DMS79 (cell line): Measurements from ENCODE around the gene STAP2.
A peak's percentile ranks its signal among the peaks of the same experiment; 100 is the strongest.

ENCODE experiments used
- DNase-seq: peaks from one replicate; lab custom pipeline; 2025; lab: John Stamatoyannopoulos, UW

The STAP2 gene

DNA sequence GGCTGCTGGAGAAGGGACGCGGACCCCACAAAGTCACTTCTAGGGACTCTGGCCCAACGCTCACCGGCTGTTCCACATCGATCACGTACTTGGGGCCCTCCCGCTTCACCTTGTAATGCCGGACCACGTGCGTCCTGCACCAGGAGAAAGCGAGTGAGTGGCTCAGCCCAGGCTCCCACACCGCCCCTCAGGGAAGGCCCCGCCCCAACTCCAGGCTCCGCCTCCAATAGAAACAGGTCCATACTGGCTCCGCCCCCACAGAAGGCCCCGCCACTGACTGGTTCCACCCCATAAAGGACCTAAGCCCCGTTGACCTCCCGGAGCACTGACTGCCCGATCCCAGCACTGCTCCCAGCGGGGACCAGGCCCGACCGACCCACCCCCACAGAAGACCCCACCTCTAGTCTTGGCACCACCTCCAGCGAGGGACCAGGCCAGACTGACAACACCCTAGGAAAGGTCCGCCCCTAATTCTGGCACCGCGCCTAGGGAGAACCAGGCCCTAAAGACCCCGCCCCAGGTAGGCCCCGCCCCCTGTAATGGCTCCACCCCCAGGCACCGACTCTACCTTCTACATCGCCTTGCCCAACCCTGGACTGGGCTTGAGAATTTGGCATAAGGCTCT, 11.3 kb downstream of the STAP2 start:
- no peak for DNase-seq

DNA sequence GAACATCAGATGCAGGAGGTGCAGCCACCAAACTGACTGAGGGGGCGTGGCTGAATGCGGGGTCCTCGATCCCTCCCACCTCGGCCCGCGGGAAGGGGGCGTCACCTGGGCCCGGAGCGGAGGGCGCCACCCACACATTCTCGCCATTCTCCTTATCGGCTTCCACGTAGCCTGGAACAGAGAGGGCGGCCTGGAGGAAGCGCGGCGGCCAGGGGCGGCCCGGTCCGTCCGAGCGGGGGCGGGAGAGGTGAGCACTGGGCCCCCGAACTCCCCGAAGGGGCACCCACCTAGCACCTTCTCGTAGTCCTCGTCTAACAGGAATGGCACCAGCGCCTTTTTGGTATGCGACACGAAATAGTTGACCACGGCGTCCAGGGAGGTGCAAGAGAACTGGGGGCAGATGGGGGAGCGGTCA, 11.8 kb downstream of the STAP2 start:
- no peak for DNase-seq

DNA sequence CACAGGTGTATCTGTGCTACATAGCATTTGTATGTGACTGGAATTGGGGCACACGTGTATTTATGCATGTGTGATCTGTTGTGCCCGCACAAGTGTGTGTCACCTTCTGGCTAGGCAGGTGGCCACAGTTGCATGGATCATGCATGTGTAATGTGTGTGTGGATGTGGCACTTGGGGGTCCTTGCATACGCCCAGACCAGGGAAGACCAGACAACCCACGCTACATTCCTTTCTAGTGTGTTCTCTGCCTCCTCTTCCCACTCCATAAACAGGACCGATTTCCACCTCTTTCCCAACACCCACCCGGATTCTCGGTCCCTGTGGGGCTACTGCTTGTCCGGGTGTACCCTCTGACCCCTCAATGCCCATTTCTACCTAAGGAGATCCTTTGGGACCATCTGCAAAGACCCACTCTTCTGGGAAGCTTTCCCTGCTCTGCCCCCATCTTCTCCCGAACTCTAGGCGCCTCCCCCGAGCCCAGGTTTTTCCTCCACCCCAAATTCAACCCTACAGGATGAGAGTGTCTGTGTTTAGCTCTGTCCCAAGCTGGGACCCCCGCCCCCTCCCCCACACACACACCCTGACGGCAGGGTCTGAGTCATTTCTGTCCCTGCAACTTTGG, 12.3 kb downstream of the STAP2 start:
- no peak for DNase-seq

DNA sequence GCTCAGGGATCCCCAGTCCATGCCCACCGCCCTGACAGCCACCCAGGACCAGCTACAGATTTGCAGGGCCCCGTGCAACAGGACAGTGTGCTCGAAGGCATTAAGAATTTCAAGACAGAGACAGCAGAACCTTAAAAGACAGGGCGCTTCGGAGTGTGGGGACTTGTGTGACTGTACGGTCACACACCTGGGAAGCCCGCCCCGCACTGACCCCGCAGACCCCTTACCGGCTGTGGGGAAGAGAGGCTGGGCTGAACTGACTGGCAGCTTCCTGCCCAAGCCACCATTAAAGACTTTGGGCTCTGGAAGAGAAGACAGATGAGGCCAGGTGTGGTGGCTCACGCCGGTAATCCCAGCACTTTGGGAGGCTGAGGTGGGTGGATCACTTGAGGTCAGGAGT, 14.4 kb downstream of the STAP2 start:
- DNase-seq, result no peak

DNA sequence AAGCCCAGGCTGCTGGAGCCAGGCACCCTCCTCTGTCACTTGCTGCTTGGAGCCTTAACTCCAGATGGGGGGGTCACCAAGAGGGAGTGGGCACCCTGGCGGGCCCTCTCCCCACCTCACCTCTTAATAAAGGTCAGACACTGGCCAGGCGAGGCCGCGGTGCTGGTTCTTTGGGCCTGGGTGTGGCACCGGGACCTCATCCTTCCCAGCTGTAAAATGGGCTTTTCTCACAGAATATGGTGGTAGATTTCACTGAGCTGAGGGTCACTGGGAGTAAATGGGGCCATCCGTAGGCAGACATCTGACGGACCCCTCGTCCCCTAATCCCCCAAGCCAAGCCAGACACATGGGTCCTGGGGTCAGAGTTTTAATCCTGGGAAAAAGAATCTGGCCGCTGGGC, 14.9 kb downstream of the STAP2 start:
- no peak for DNase-seq

DNA sequence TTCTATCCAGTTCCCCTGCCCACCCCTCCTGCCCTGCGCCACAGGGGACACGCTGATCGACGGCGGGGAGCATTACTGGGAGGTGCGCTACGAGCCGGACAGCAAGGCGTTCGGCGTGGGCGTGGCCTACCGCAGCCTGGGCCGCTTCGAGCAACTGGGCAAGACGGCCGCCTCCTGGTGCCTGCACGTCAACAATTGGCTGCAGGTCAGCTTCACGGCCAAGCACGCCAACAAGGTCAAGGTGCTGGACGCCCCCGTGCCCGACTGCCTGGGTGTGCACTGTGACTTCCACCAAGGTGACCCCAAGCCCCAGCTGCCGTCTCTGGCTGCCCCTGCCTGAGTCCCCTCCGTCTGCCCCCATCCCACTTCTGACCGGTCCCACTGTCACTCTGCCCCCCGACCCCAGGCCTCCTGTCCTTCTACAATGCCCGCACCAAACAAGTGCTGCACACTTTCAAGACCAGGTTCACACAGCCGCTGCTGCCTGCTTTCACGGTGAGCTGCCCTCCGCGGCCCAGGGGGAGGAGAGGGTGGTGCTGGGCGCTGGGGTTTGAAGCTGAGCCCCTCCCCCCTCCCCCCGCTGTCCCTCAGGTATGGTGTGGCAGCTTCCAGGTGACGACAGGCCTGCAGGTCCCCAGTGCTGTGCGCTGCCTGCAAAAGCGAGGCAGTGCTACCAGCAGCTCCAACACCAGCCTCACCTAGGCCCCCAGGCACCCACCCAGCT, 15.5 kb downstream of the STAP2 start:
- DNase-seq, result no peak

DNA sequence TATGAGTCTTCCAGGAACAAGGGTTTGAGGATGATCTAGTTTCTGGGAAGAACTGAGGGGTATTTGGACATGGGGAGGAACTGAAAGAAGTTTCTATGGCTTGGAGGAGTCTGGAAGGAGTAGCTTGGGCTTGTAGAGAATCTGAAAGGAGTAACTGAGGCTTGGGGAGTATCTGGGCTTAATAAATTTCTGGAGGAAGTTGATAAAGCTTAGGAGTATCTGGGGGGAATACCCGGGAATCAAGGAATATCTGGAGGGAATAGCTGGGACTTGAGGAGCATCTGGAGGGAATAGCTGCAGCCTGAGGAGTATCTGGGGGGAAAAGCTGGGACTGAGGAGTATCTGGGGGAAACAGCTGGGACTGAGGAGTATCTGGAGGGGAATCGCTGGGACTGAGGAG, 18.2 kb downstream of the STAP2 start:
- no peak for DNase-seq

DNA sequence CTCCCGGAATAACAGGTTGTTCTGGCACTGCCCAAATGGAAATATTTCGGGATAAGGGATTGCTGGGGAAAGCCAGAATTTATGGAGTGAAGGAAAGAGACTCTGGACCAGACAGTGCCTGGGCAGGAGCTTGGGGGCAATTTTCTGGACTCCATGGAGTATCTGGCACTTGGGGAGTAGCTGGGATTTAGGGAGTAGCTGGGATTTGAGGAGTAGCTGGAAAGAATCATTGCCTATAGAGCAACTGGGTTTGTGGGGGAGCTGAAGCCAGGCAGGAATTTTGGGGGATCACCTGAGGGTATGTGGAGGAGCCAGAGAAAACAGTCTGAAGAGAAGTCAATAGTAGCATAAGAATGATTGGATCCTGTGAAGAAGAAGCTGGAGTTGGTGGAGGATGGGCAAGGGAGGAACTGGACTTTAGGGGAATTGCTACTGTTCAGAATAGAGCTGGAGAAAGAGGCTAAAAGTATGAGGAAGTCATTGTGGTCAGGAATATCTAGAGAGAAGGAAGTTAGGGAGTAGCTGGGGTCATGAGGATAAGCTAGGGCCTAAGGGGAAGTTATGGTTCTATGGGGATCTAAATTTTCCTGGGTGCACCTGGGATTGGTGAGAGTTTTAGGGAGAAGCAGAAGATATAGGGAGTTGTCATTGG, 19.4 kb downstream of the STAP2 start:
- no peak for DNase-seq

DNA sequence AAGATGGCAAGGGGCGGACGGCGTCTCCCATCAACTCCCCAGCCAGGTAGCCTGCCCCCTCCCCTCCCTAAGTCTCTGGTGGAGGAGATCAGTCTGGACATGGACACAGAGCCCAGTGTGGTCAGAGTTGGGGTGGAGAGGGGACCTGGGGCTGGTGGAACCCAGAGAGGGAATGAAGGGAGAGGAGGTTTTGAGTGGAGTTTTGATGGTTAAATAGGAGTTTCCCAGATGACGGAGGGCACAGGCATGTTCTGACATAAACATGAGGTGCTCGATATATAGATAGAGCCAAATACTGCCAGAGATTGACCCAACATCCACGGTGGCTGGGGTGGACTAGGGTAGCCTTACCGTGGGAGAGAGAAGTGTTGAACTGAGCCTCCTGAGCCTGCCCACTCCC, 20.2 kb downstream of the STAP2 start:
- DNase-seq, result no peak

DNA sequence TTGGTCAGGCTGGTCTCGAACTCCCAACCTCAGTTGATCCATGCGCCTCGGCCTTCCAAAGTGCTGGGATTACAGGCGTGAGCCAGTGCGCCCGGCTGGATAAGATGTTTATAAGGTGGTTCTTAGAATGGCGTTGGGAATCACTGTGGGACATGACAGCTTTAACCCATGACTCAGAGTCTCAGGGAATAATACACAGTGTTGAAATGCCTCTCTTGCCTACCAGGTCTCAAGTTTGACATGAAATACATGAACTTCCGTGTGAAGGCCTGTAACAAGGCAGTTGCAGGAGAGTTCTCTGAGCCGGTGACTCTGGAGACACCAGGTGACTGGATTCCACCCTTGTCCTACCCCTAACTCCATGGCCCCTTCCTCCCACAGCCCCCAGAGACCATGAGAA, 21.7 kb downstream of the STAP2 start:
- no peak for DNase-seq

DNA sequence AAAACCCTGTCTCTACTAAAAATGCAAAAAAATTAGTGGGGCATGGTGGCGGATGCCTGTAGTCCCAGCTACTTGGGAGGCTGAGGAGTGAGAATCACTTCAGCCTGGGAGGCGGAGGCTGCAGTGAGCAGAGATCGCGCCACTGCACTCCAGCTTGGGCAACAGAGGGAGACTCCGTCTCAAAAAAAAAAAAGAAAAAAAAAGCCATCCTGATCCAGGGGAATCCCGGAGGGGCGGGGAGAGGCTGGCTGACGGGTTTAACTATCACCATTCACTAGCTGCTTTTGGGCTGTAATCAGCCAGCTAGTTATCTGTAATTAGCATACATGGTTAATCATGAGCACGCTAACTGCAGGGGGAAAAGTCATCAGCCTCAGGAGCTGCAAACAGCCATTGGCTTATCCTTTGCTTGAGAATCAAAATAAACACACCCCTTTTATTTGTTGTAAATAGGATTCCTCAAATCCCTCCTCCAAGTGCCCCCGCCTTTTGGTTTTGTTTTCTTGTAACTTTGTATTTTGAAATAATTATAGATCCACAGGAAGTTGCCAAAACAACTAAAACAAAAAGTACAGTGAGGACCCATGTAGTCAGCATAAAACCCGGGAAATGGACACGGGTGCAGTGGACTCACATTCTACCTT, 24.7 kb downstream of the STAP2 start:
- no peak for DNase-seq

DNA sequence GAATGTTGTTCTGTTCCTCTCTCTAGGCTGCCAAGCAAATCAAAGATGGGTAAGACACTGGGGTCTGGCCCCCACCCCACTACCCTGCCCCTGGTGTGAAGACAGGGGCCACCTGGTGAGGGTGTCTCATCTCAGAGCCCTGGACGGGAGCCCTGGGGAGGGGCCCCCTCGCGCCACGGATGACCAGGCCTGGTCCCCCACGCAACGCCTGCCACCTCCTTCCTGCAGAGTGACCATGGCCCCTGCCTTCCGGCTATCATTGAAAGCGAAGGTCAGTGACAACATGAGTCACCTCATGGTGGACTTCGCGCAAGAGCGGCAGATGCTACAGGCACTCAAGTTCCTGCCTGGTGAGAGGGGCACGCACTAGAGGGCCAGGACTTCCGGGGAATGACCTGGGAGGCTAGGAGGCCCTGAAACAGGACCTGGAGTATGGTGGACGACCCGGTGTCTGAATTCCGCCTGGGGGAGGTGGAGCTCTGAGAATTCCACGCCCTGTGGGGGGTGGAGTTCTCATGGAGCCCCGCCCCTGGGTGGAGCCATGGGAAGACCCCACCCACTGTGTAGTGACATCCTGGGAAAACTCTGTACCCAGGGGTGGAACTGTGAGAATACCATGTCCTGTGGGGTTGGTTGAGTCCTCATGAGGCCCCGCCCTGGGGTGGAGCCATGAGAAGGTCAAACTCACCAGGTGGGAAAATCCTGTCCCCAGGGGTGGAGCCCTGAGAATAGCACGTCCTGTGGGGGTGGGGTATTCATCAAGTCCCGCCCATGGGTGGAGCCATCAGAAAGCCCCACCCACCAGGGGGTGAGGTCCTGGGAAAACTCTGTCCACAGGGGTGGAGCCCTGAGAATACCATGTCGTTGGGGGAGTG, 28.1 kb downstream of the STAP2 start:
- no peak for DNase-seq

DNA sequence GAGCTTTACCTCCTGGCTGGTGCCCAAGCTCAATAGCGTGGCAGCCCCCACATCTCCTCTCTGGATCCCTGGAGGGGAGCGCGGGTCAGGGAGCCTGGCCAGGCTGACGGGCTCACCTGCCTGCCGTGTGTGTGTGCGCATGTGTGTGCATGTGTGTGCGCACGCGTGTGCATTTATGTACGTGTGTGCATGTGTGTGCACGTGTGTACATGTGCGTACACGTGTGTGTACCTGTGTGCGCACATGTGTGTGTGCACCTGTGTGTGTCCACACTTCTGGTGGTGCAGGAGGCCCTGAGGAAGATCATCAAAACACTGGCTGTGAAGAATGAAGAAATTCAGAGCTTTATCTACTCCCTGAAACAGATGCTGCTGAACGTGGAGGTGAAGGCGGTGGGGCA, 33.0 kb downstream of the STAP2 start:
- DNase-seq, result no peak

DNA sequence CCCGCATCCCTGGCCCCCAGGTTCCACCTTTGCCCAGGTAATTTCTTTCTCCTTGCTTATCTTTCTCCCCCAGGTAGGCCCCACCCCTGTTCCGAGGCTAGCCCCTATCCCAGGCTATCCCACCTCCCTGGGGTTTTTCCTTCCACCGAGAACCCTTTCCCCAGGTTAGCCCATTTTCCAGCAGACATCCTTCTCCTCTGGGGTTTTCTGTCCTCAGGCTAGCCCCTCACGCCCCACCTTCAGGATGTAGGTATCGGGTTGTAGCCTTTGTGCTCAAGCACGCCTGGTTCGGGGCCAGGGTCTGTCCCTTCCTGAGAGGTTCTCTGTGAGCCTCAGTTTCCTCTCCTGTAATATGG, 33.4 kb downstream of the STAP2 start:
- DNase-seq, result no peak

DNA sequence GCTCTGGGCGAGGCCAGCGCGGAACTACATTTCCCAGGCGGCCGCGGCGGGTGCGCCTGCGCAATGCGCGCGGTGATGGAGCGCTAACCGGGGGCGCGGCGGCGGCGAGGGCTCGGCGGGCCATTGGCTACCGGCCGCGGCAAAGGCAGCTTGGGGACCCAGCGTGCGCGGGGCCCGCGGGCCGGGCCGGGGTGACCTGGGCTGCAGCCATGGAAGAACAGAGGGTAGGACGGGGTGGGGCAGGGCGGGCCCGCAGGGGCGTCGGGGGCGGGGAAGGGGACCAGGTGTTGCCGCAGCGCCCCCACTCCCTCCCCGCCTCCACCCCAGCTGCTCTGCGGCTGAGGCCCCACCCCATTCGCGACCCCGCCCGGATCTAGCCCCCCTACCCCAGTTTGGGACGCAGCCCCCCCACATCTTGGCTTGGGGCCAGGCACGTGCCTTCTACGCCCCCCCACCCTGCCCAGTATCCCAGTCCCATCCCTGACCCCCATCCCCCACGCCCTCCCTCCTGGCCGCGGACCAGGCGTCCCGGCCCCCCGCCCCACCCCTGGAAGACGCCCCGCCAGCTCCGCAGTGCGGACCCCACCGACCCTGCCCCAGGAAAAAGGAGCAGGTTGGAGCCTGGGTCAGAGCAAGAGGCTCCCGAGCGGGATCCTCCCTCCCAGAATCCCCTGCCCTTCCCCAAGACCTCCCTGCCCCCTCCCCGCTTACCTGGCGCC, 33.9 kb downstream of the STAP2 start, which contains the start of gene FSD1:
TSS of gene FSD1 (plus strand) at position 61 of the 719 bp plus-strand sequence. CDS start at position 210, 149 bp downstream.
- peak; percentile 23 for DNase-seq

DNA sequence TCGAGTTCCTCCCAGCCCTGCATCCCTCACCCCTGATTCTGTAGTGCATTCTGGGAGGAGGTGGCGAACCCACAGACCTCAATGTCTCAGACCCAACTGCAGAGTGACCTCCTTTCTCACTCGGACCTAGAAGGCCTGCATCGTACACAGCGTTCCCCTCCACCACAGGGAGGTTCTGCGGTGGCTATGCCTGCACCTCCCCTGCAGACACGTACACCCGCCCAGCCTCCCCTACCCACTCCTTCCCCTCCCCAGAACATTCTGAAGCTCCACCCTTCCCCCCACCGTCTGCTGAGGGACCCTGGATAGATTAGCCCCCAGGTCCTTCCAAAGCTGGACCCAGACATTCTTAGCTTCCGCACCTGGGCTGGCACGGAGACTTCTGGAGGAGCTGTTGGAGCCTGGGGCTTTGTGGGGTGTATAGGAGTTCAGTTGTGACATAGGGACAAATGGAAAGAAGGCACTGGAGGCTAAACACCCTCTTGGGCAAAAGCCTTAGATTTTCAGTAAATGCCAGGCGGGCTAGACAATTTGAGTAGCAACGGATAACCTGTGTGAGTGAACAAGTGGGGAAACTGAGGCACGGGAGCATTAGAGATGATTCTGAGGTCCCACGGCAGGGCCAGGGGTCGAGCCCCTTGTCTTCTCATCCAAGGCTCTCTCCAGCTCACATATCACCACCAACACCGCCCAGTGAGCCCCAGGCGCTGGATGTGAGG, 34.6 kb downstream of the STAP2 start:
- no peak for DNase-seq

DNA sequence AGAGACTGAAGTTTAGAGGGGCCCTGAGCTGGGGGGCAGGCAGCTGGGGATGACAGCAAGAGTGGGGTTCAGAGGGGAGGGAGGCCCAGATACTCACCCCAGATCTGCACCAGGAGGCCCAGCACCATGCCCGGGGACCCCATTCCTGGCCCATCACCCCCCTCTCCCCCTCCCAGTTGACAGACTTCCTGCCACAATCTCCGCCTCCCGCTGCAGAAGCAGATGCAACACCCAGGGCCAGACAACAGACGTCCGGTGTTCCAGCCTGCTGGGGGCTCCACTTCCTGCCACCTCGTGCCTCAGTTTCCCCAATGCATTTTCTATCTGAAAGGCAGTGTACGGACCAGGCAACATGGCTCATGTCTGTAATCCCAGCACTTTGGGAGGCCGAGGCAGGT, 36.4 kb downstream of the STAP2 start, which contains the start of gene TMIGD2:
TSS of gene TMIGD2 (minus strand) at position 147 of the 398 bp plus-strand sequence. CDS start at position 143, 4 bp downstream.
- no peak for DNase-seq

DNA sequence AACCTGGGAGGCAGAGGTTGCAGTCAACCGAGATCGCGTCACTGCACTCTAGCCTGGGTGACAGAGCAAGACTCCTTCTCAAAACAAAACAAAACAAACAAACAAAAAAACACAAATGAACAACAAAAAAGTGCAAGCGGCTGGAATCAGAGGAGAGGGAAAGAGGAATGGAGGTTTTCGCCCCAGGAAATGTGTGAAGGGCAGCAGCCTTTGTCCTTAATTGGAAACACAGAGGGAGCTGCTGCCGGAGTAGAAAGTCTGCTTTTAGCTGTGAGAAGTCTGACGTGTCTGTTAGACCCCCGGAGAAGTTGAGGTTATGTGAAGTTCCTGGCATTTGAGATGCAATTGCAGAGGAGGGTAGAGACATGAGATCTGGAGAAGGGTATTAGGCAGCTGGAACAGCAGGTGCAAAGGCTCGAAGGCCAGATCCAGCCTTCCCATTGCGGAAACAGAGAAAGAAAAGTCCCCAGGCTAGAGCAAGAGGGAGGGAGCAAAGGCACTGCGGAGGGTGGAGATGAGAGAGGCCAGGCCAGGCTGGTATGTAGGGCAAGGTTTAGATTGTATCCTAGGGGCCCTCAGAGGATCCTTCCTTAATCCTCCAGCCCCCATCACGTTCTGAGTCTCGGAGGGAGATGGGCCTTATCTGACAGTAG, 36.9 kb downstream of the STAP2 start:
- DNase-seq, result no peak

DNA sequence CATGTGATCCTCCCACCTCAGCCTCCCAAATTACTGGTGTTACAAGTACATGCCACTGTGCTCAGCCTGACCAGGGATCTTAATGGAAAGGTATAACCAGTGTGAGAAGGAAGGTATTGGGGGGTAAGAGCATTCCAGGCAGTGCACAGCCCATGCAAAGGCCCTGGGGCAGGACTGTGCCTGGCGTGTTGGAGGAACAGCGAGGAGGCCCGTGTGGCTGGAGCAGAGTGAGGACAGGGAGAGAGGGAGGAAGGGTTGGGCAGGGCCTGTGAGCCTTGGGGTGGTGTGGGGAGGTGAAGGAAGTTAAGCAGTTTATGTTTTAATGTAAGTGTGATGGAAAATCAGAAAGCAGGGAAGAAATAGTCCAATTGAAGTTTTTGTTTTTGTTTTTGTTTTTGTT, 38.0 kb downstream of the STAP2 start:
- no peak for DNase-seq
